GM21526 (cell line): Measurements from ENCODE around the gene CEP104.

Source experiments
- ATAC-seq: cut with Tn5 transposase; IDR thresholded peaks from one replicate; pipeline ENCODE4 v1.9.1; 2021; ENCODE audit warnings: moderate library complexity; ENCODE audit not compliant: unreplicated experiment, low FRiP score

CEP104 gene

DNA sequence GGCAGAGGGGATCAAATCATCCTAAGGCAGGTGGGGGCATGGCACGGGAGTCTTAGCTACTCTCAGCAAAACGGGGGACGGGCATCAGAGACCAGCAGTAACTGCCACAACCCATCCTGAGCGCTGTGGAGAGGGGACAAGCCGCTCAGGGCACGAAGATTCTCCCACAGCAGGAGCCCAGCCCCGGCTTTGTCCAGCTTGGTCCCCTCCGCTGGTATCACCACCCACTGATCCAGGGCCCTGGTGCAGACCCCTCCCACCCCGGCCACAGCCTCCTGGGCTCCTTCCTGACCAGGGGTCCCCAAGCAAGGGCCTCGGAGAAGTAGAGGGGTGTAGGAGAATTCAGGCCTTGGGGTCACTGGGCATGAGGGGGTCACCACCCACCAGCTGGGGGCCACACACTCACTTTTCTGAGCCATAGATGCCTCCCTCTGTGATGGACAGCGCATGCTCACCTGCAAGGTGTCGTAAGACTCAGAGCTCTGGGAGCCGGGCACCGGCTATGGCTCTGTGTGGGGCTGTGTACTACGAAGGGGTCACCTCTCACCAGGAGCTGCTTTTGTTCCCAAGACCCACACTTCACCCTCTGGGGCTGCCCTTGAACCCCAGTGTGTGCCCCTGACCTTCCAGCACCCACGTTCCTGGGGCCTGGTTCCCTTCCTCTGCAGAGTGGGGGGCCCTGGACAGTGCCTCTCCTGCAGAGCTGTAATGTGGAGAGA, 86.8 kb downstream of the CEP104 start:
- ATAC-seq, result no peak

DNA sequence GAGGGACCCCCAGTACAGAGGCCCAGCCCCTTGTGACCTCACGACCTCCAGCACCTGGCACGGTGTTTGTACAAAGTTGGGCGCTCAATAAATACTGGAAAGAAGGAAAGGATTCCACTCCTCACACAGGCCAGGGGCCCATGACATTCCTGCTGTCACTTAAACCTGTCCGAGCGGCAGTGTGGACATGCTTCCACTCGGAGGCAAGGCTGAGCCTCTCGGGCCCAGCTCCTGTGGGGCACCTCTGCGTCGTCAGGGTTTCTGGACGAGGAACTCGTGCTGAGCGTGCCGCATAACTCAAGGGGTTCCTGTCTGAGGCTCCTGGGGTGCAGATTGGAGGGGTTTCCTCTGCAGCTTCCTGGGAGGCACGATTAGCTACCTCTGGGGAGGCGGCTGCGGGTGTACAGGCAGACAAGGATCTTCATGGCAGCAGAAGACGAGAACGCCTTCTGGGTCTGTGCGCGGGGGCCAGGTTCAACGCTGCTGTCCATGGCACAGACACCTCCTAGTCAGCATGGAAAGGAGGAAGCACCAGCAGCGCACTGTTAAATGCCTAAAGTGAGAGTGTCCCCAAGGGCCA, 88.1 kb downstream of the CEP104 start:
- ATAC-seq, result no peak

- no peak for ATAC-seq
Measured at GRCh38 chr1:3767328-3767925, 89.6 kb downstream of the CEP104 start.

- ATAC-seq, result no peak
Measured at GRCh38 chr1:3763351-3764125, 93.5 kb downstream of the CEP104 start.

GRCh38 chr1:3762873-3763228, 94.2 kb downstream of the CEP104 start:
- ATAC-seq, result no peak

DNA sequence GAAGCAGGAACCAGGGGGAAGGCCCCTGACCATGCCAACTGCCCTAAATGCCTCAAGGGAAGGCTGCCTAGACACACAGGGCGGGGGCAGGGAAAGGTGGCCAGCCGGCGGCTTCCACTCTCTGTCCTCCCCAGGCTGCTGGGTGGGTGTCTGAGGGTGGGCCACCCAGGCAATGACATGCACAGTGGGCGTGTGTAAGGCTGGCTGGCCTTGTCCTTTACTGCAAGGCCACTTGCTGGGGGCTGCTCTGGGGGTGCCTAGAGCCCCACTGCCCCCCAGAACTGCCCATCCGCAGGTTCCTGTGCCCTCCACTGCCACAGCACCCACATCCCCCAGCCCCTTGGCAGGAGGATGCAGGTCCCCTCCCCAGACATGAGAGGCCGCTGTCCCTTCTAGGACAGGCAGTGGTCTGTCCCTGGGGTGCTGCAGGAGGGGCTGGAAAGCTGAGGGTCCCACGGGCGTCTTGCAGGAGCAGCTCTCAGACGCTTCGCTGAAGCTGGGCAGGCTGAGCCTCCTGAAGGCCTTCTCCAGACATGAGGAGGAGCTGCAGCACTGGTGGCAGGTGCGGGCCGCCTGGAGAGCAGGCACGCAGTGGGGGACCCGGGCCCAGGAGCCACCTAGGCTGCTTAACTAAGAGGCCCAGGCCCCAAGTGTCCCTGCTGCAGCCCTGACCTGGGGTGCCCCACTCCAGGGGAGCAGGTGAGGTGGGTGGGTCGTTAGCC, 94.7 kb downstream of the CEP104 start:
- no peak for ATAC-seq
